KMS-11 (cell line): Measurements from ENCODE around the gene SHROOM3.

Experiments used
- H2AFZ ChIP-seq: fragments of 200-600 bp; sonication (generic); 2 replicates; pipeline ENCODE4 v1.6.1; 2016; ENCODE audit warnings: antibody characterized with exemption, mixed run types, low read depth
- H3K27ac ChIP-seq: fragments of 200-600 bp; sonication (generic); 2 replicates; pipeline ENCODE4 v1.6.1; 2016; ENCODE audit warnings: mild to moderate bottlenecking, mixed run types
- H3K27me3 ChIP-seq: fragments of 200-600 bp; sonication (generic); 2 replicates; pipeline ENCODE4 v1.6.1; 2017; ENCODE audit warnings: mild to moderate bottlenecking, low read depth, mixed run types, moderate library complexity; ENCODE audit not compliant: insufficient read depth
- H3K36me3 ChIP-seq: fragments of 200-600 bp; sonication (generic); 2 replicates; pipeline ENCODE4 v1.6.1; 2017; ENCODE audit warnings: mild to moderate bottlenecking, mixed run types; ENCODE audit not compliant: insufficient read depth
- H3K4me1 ChIP-seq: fragments of 200-600 bp; sonication (generic); 2 replicates; pipeline ENCODE4 v1.6.1; 2016; ENCODE audit warnings: mild to moderate bottlenecking, low read depth, mixed run types; ENCODE audit not compliant: poor library complexity, severe bottlenecking
- H3K4me2 ChIP-seq: fragments of 200-600 bp; sonication (generic); 2 replicates; pipeline ENCODE4 v1.7.0; 2016; ENCODE audit warnings: mild to moderate bottlenecking, mixed run types
- H3K4me3 ChIP-seq: fragments of 200-600 bp; sonication (generic); IDR thresholded peaks from 2 replicates; pipeline ENCODE4 v1.6.1; 2017; ENCODE audit warnings: low read depth, low read length, mixed read lengths; ENCODE audit not compliant: insufficient read depth
- H3K79me2 ChIP-seq: fragments of 200-600 bp; sonication (generic); 2 replicates; pipeline ENCODE4 v1.6.1; 2016; ENCODE audit warnings: low read depth, mixed run types; ENCODE audit not compliant: insufficient read depth
- H3K9ac ChIP-seq: fragments of 200-600 bp; sonication (generic); 2 replicates; pipeline ENCODE4 v1.6.1; 2016; ENCODE audit warnings: mild to moderate bottlenecking, mixed run types
- H4K20me1 ChIP-seq: fragments of 200-600 bp; sonication (generic); 2 replicates; pipeline ENCODE4 v1.6.1; 2016; ENCODE audit warnings: mild to moderate bottlenecking, mixed run types; ENCODE audit not compliant: insufficient read depth
- TF ChIP-seq, protein P1 (sequence below): fragments of 200-600 bp; sonication (generic); conservative IDR thresholded peaks from 2 replicates; pipeline ENCODE4 v1.6.1; 2017; ENCODE audit warnings: low read depth, mild to moderate bottlenecking, antibody characterized with exemption, low read length, moderate library complexity, mixed read lengths

Gene SHROOM3

DNA sequence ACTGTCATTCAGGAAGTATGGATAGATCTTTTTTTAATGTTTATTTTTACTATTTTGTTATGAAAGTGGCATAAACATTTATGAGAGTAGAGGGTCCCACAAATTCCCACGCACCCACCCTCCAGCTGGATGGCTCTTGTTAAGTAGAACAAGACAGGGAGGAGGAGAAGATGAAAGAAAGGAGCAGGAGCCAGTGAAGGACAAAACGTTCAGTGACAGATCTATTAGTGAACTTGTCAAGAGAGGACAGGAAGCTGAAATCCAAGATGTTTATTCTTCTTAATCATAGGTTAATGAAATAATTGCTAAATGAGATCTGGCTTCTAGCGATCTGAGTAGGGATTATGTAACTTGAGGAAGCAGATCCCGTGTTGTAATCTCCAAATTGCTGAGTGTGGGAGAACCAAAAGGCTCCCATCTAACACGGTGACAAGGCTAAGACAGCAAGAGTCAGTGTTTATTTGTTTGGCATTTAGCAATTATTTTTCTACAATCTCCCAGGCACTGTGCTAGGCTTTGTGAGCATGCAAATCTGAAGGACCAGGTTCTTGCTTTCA is 162.5 kb downstream of the SHROOM3 start:
- no peak overlapping the region for H2AFZ ChIP-seq
- H3K79me2 ChIP-seq: no peaks in the 10 kb centered on the region
- TF ChIP-seq, protein P1, sequence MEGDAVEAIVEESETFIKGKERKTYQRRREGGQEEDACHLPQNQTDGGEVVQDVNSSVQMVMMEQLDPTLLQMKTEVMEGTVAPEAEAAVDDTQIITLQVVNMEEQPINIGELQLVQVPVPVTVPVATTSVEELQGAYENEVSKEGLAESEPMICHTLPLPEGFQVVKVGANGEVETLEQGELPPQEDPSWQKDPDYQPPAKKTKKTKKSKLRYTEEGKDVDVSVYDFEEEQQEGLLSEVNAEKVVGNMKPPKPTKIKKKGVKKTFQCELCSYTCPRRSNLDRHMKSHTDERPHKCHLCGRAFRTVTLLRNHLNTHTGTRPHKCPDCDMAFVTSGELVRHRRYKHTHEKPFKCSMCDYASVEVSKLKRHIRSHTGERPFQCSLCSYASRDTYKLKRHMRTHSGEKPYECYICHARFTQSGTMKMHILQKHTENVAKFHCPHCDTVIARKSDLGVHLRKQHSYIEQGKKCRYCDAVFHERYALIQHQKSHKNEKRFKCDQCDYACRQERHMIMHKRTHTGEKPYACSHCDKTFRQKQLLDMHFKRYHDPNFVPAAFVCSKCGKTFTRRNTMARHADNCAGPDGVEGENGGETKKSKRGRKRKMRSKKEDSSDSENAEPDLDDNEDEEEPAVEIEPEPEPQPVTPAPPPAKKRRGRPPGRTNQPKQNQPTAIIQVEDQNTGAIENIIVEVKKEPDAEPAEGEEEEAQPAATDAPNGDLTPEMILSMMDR: no peak
- H3K9ac ChIP-seq: no peak overlapping the region
- H3K4me3 ChIP-seq: no peak overlapping the region
- no peak overlapping the region for H3K27ac ChIP-seq
- no peak overlapping the region for H3K4me2 ChIP-seq
- no peaks in the 10 kb centered on the region for H3K36me3 ChIP-seq
- H3K4me1 ChIP-seq: peaks cover 22% of the 10 kb centered on the region
- no peaks in the 10 kb centered on the region for H3K27me3 ChIP-seq
- no peaks in the 10 kb centered on the region for H4K20me1 ChIP-seq

DNA sequence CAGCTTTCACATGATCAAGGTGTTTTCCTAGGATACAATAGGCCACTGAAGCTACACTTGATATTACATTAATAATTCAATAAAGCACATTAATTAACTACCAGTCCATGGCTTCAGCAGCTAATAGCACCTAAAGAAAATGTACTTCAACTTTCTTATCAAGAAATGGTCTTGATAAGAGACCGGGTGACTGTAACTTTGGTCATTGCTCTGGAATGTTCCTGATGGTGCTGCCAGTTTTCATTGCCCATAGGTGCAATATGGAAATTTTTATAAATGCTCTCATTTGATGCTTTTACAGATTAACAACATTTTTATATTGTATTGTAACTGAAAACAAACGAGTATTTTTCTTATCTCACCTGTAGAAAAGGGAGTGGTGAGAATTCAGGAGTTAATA is 165.4 kb downstream of the SHROOM3 start:
- H3K4me3 ChIP-seq: no peak overlapping the region
- H3K79me2 ChIP-seq: no peaks in the 10 kb centered on the region
- H3K36me3 ChIP-seq: no peaks in the 10 kb centered on the region
- H3K27ac ChIP-seq: no peak overlapping the region
- TF ChIP-seq, protein P1: no peak
- no peak overlapping the region for H3K4me2 ChIP-seq
- H3K9ac ChIP-seq: no peak overlapping the region
- H3K27me3 ChIP-seq: no peaks in the 10 kb centered on the region
- no peak overlapping the region for H2AFZ ChIP-seq
- no peaks in the 10 kb centered on the region for H4K20me1 ChIP-seq
- H3K4me1 ChIP-seq: peaks cover 46% of the 10 kb centered on the region

DNA sequence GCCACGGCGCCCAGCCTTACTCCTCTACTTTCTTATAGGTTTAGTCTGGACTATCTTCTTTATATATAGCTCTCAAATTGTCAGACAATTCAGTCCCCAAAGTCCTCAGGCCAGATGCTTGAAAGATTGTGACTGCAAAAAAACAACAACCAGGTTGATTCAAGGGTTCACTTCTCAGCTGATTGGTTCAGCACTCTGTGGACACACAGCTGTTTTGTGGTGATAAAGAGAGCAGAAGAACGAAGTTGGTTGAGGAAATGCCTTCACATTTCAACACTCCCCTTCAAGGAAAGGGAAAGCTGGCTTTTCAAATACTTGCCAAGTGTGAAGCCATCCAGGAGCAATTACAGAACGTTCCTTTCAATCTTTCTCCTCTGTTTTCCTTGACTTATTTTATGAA is 166.8 kb downstream of the SHROOM3 start:
- no peak overlapping the region for H3K4me3 ChIP-seq
- no peak overlapping the region for H3K9ac ChIP-seq
- H3K36me3 ChIP-seq: no peaks in the 10 kb centered on the region
- peak overlapping the region; percentile 75 for H3K4me2 ChIP-seq
- no peaks in the 10 kb centered on the region for H3K79me2 ChIP-seq
- no peak overlapping the region for H2AFZ ChIP-seq
- TF ChIP-seq, protein P1: no peak
- H3K4me1 ChIP-seq: peaks cover 60% of the 10 kb centered on the region
- no peaks in the 10 kb centered on the region for H4K20me1 ChIP-seq
- H3K27ac ChIP-seq: 0 out of 2 replicates have a peak overlapping the region, but pooled peaks have one; percentile 18
- H3K27me3 ChIP-seq: no peaks in the 10 kb centered on the region

DNA sequence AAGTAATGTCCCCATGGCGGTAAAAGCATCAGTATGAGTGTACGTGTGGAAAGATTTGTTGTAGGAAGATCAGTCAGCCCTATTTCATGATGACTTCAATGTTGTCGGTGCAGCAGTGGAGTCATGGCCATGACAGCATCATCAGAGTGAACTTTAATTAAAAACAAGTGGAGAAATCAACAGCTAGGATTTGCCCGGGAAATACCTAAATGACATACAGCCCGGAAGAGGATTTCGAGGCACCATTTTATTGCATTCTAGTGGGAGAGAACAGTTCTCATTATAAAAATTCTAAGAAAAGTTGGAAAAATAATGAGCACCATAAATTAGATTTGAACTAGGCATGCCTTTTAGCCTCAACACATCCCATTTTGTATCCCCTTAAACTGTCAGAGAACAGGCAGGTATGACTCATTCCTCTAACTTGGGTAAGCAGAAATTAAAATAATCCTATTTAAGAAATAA is 170.1 kb downstream of the SHROOM3 start:
- H2AFZ ChIP-seq: no peak overlapping the region
- TF ChIP-seq, protein P1: no peak

More for the DNA sequence above, 170.1 kb downstream of the SHROOM3 start:
- peak overlapping the region; percentile 43; the same call in 1 of the 2 replicates for H3K4me2 ChIP-seq
- H3K27me3 ChIP-seq: no peaks in the 10 kb centered on the region
- 0 out of 2 replicates have a peak overlapping the region, but pooled peaks have one; percentile 7 for H3K27ac ChIP-seq
- no peaks in the 10 kb centered on the region for H4K20me1 ChIP-seq
- H3K79me2 ChIP-seq: no peaks in the 10 kb centered on the region
- peaks cover 92% of the 10 kb centered on the region for H3K4me1 ChIP-seq
- no peaks in the 10 kb centered on the region for H3K36me3 ChIP-seq
- no peak overlapping the region for H3K9ac ChIP-seq
- H3K4me3 ChIP-seq: no peak overlapping the region
